Measurements from ENCODE around the gene TMEM130.

Gene TMEM130

DNA sequence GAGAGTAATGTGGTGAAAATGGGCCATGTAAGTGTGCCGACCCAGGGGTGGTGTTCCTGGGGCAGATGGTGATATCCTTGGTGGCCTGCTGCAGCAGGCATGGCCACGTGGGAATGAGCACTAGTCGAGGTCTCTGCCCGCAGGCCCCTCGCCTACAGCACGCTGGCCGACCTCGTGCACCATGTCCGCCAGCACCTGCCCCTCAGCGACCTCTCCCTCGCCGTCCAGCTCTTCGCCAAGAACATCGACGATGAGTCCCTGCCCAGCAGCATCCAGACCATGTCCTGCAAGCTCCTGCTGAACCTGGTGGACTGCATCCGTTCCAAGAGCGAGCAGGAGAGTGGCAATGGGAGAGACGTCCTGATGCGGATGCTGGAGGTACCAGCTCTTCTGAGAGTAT, 38.8 kb upstream of the TMEM130 start:
- Histone ChIP-seq H3K36me3 (ENCODE audit: insufficient read depth, low read length) (peaks cover 95% of the 10 kb centered on the region), H3K9me3 (ENCODE audit: insufficient read depth, low read length, severe bottlenecking) (no peaks in the 10 kb centered on the region), H4K20me1 (ENCODE audit: insufficient read depth, low read length) (no peaks in the 10 kb centered on the region), H3K9ac (ENCODE audit: low read depth, low read length) (no peak overlapping the region), H3K79me2 (ENCODE audit: insufficient read depth, low read length) (no peaks in the 10 kb centered on the region), H3K4me2 (ENCODE audit: insufficient read depth, low read length) (no peak overlapping the region), H2AFZ (ENCODE audit: low read depth, low read length) (no peak overlapping the region), H3K4me3 (ENCODE audit: low read depth in 1 of 2, low read length in 2 of 2) (no peak overlapping the region), H3K4me1 (ENCODE audit: insufficient read depth, low read length) (no peaks in the 10 kb centered on the region), H3K27me3 (ENCODE audit: insufficient read depth, low read length, poor library complexity) (no peaks in the 10 kb centered on the region), H3K27ac (ENCODE audit: low read length) (no peak overlapping the region)
- ATAC-seq (ENCODE audit: insufficient read depth, low read depth) (no peak), DNase-seq (no peak)
- TF ChIP-seq, protein P1, sequence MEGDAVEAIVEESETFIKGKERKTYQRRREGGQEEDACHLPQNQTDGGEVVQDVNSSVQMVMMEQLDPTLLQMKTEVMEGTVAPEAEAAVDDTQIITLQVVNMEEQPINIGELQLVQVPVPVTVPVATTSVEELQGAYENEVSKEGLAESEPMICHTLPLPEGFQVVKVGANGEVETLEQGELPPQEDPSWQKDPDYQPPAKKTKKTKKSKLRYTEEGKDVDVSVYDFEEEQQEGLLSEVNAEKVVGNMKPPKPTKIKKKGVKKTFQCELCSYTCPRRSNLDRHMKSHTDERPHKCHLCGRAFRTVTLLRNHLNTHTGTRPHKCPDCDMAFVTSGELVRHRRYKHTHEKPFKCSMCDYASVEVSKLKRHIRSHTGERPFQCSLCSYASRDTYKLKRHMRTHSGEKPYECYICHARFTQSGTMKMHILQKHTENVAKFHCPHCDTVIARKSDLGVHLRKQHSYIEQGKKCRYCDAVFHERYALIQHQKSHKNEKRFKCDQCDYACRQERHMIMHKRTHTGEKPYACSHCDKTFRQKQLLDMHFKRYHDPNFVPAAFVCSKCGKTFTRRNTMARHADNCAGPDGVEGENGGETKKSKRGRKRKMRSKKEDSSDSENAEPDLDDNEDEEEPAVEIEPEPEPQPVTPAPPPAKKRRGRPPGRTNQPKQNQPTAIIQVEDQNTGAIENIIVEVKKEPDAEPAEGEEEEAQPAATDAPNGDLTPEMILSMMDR (IDR thresholded peaks at IDR 0.05; ENCODE audit: borderline replicate concordance, extremely low read depth, low read length, poor library complexity, severe bottlenecking) = no peak
- no peak for TF ChIP-seq EZH2 (IDR thresholded peaks at IDR 0.05; ENCODE audit: borderline replicate concordance, low read depth, low read length, severe bottlenecking)

DNA sequence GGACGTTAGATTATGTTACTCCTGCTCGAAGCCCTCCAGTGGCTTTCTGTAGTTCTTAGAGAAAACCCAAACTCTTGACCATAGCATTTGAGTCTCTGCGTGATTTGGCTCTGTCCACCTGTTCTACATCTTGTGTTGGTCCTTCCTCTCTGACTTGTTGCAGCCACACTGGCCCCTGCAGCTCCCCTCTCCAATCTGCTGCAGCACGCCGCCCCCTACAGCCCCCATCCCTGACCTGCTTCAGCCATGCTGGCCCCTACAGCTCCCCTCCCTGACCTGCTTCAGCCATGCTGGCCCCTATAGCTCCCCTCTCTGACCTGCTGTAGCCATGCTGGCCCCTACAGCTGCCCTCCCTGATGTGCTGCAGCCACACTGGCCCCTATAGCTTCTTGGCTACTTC, 37.8 kb upstream of the TMEM130 start:
- H3K9ac ChIP-seq (ENCODE audit: low read depth, low read length) = no peak overlapping the region
- H3K79me2 ChIP-seq (ENCODE audit: insufficient read depth, low read length) = no peaks in the 10 kb centered on the region
- H3K4me1 ChIP-seq (ENCODE audit: insufficient read depth, low read length) = no peaks in the 10 kb centered on the region
- no peaks in the 10 kb centered on the region for H4K20me1 ChIP-seq (ENCODE audit: insufficient read depth, low read length)
- H3K4me3 ChIP-seq (ENCODE audit: low read depth in 1 of 2, low read length in 2 of 2) = no peak overlapping the region
- ATAC-seq (ENCODE audit: insufficient read depth, low read depth) (no peak), DNase-seq (no peak)
- peaks cover 95% of the 10 kb centered on the region for H3K36me3 ChIP-seq (ENCODE audit: insufficient read depth, low read length)
- no peak for TF ChIP-seq EZH2 (IDR thresholded peaks at IDR 0.05; ENCODE audit: borderline replicate concordance, low read depth, low read length, severe bottlenecking)
- TF ChIP-seq, protein P1 (IDR thresholded peaks at IDR 0.05; ENCODE audit: borderline replicate concordance, extremely low read depth, low read length, poor library complexity, severe bottlenecking) = no peak
- H2AFZ ChIP-seq (ENCODE audit: low read depth, low read length) = no peak overlapping the region
- H3K27ac ChIP-seq (ENCODE audit: low read length) = no peak overlapping the region
- no peaks in the 10 kb centered on the region for H3K27me3 ChIP-seq (ENCODE audit: insufficient read depth, low read length, poor library complexity)
- H3K9me3 ChIP-seq (ENCODE audit: insufficient read depth, low read length, severe bottlenecking) = no peaks in the 10 kb centered on the region
- H3K4me2 ChIP-seq (ENCODE audit: insufficient read depth, low read length) = no peak overlapping the region

DNA sequence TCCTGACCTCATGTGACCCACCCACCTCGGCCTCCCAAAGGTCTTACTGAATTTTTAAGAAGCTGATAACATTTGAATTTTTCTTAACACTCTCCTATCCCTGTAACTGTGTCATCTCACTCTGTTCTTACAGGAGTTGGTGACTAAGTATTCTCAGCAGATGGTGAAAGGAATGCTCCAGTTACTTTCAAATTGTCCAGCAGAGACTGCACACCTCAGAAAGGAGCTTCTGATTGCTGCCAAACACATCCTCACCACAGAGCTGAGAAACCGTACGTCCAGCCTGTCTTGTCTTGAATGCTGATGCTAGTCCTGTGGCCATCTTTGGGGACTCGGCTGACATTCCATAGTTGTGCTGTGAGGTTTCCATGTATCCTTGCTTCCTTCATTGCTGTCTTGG, 33.4 kb upstream of the TMEM130 start:
- Histone ChIP-seq H3K9me3 (ENCODE audit: insufficient read depth, low read length, severe bottlenecking) (no peaks in the 10 kb centered on the region), H3K4me3 (ENCODE audit: low read depth in 1 of 2, low read length in 2 of 2) (no peak overlapping the region), H3K79me2 (ENCODE audit: insufficient read depth, low read length) (no peaks in the 10 kb centered on the region), H3K9ac (ENCODE audit: low read depth, low read length) (no peak overlapping the region), H4K20me1 (ENCODE audit: insufficient read depth, low read length) (no peaks in the 10 kb centered on the region), H3K27me3 (ENCODE audit: insufficient read depth, low read length, poor library complexity) (no peaks in the 10 kb centered on the region), H3K27ac (ENCODE audit: low read length) (no peak overlapping the region), H3K4me2 (ENCODE audit: insufficient read depth, low read length) (no peak overlapping the region), H2AFZ (ENCODE audit: low read depth, low read length) (no peak overlapping the region), H3K36me3 (ENCODE audit: insufficient read depth, low read length) (peaks cover 96% of the 10 kb centered on the region), H3K4me1 (ENCODE audit: insufficient read depth, low read length) (no peaks in the 10 kb centered on the region)
- DNase-seq = no peak
- no peak for ATAC-seq (ENCODE audit: insufficient read depth, low read depth)
- no peak for TF ChIP-seq EZH2 (IDR thresholded peaks at IDR 0.05; ENCODE audit: borderline replicate concordance, low read depth, low read length, severe bottlenecking)
- TF ChIP-seq, protein P1 (IDR thresholded peaks at IDR 0.05; ENCODE audit: borderline replicate concordance, extremely low read depth, low read length, poor library complexity, severe bottlenecking) = no peak

DNA sequence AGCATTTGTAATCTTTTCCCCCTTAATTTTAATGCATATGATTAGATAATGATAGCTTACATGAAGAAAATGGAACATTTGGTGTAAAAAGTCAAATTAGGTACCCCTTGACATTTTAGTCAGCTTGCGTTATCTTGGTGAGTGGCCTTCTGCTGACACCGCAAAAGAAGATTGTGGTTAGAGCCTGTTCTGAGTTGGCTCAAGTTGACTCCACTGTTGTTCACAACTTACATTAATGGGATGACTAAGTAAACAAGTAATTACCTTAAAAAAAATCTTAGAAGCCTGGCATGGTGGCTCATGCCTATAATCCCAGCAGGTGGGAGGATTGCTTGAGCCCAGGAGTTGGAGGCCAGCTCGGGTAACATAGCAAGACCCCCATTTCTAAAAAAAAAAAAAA, 32.7 kb upstream of the TMEM130 start:
- Histone ChIP-seq H3K79me2 (ENCODE audit: insufficient read depth, low read length) (no peaks in the 10 kb centered on the region), H2AFZ (ENCODE audit: low read depth, low read length) (no peak overlapping the region), H3K27ac (ENCODE audit: low read length) (no peak overlapping the region), H3K9me3 (ENCODE audit: insufficient read depth, low read length, severe bottlenecking) (no peaks in the 10 kb centered on the region), H3K4me3 (ENCODE audit: low read depth in 1 of 2, low read length in 2 of 2) (no peak overlapping the region), H3K4me2 (ENCODE audit: insufficient read depth, low read length) (no peak overlapping the region), H4K20me1 (ENCODE audit: insufficient read depth, low read length) (no peaks in the 10 kb centered on the region), H3K9ac (ENCODE audit: low read depth, low read length) (no peak overlapping the region), H3K27me3 (ENCODE audit: insufficient read depth, low read length, poor library complexity) (no peaks in the 10 kb centered on the region), H3K36me3 (ENCODE audit: insufficient read depth, low read length) (peaks cover 96% of the 10 kb centered on the region), H3K4me1 (ENCODE audit: insufficient read depth, low read length) (no peaks in the 10 kb centered on the region)
- TF ChIP-seq, protein P1 (IDR thresholded peaks at IDR 0.05; ENCODE audit: borderline replicate concordance, extremely low read depth, low read length, poor library complexity, severe bottlenecking) = no peak
- TF ChIP-seq EZH2 (IDR thresholded peaks at IDR 0.05; ENCODE audit: borderline replicate concordance, low read depth, low read length, severe bottlenecking) = no peak
- DNase-seq = no peak
- no peak for ATAC-seq (ENCODE audit: insufficient read depth, low read depth)

Measured in DND-41 (cell line).